ENCODE measurements around the gene CFAP100.

Gene CFAP100

GRCh38 chr3:126377211-126377610 lies 17.5 kb upstream of the CFAP100 start:
- no peak for DNase-seq

- no peak for DNase-seq
These were observed 16.4 kb upstream of the CFAP100 start for GRCh38 chr3:126378341-126378751.

- no peak for DNase-seq
These were observed 14.5 kb upstream of the CFAP100 start for GRCh38 chr3:126380011-126380768.

GRCh38 chr3:126381966-126382365 lies 12.7 kb upstream of the CFAP100 start:
- DNase-seq, result no peak

- peak; percentile 74 for DNase-seq
These were observed 5.5 kb upstream of the CFAP100 start for GRCh38 chr3:126389112-126389793.

GRCh38 chr3:126389794-126390146 lies 4.9 kb upstream of the CFAP100 start:
- DNase-seq, result no peak

- no peak for DNase-seq
These were observed 4.5 kb upstream of the CFAP100 start for GRCh38 chr3:126390201-126390600.

GRCh38 chr3:126390751-126391150 lies 4.0 kb upstream of the CFAP100 start:
- no peak for DNase-seq

GRCh38 chr3:126391631-126392030 lies 3.1 kb upstream of the CFAP100 start:
- no peak for DNase-seq

- DNase-seq, result no peak
These were observed 2.5 kb upstream of the CFAP100 start for GRCh38 chr3:126392246-126392645.

GRCh38 chr3:126393563-126393962 lies 1.1 kb upstream of the CFAP100 start:
- DNase-seq, result no peak

GRCh38 chr3:126394977-126395321 lies 240 bp downstream of the CFAP100 start:
- no peak for DNase-seq

GRCh38 chr3:126395846-126396513 lies 1.3 kb downstream of the CFAP100 start:
- no peak for DNase-seq

GRCh38 chr3:126396536-126396935 lies 1.8 kb downstream of the CFAP100 start:
- DNase-seq, result no peak

- no peak for DNase-seq
These were observed 3.1 kb downstream of the CFAP100 start for GRCh38 chr3:126397610-126398422.

- DNase-seq, result no peak
These were observed 4.0 kb downstream of the CFAP100 start for GRCh38 chr3:126398423-126399350.

GRCh38 chr3:126399351-126399735 lies 4.6 kb downstream of the CFAP100 start:
- DNase-seq, result no peak

GRCh38 chr3:126399756-126400155 lies 5.0 kb downstream of the CFAP100 start:
- DNase-seq, result no peak

- no peak for DNase-seq
These were observed 7.0 kb downstream of the CFAP100 start for GRCh38 chr3:126401611-126402160.

GRCh38 chr3:126402178-126402577 lies 7.5 kb downstream of the CFAP100 start:
- DNase-seq, result no peak

GRCh38 chr3:126402666-126403302 lies 8.1 kb downstream of the CFAP100 start:
- no peak for DNase-seq
